Measurements from ENCODE around the gene SCRN2.

DNA sequence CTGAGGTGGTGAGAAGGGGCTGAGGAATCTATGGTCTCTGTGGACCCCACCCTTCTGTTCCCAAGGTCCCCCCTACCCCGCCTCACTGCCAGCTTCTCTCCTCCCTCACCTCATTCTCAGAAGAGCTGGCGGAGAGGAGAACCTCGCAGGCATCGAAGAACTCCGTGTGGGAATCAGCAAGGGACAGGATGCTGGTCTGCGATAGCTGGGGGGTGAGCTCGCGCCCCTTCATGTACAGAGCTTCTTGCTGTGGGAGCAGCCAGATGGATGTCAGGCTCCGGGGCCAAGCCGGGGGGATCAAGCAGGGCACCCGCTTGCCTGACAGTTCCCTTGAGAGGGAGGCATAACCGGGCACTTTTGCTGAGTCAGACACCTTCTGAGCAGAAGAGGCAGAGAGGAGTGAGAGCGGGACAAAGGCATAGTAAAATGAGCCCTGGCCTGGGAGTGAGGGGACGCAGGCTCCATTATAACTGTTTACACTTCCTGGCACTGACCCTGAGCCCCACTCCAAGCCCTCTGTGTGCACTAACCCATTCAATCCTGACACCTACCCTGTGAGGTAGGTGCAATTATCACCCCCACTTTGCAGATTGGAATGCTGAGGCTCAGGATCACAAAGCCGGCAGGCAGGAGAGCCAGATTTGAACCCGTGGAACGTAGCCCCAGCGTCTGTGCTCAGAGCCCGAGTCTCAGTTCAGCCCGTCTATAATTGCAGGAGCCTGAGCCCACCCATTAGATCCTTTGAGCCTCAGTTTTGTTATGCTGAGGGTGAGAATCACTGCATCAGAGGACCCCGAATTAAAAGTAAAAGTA lies 25.8 kb downstream of the SCRN2 start:
- TF ChIP-seq, protein P1, sequence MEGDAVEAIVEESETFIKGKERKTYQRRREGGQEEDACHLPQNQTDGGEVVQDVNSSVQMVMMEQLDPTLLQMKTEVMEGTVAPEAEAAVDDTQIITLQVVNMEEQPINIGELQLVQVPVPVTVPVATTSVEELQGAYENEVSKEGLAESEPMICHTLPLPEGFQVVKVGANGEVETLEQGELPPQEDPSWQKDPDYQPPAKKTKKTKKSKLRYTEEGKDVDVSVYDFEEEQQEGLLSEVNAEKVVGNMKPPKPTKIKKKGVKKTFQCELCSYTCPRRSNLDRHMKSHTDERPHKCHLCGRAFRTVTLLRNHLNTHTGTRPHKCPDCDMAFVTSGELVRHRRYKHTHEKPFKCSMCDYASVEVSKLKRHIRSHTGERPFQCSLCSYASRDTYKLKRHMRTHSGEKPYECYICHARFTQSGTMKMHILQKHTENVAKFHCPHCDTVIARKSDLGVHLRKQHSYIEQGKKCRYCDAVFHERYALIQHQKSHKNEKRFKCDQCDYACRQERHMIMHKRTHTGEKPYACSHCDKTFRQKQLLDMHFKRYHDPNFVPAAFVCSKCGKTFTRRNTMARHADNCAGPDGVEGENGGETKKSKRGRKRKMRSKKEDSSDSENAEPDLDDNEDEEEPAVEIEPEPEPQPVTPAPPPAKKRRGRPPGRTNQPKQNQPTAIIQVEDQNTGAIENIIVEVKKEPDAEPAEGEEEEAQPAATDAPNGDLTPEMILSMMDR (IDR thresholded peaks at IDR 0.05): no peak
- TF ChIP-seq POLR2A (IDR thresholded peaks at IDR 0.05): no peak
